ENCODE results near the gene CARNS1. TPM values are rescaled to one million over a fixed set of nuclear protein-coding genes. Genes with fewer than 3 reads are reported as not detected.
"Not testable (repeated sequence)": the region's sequence is repeated elsewhere in the genome, so short reads cannot be mapped to it uniquely, and the experiment has no call there.

The CARNS1 gene
- total and polyA plus RNA-seq, 11 donors, result 0.89 to 33.6 (median 6.2) TPM

GRCh38 chr11:67401495-67402191, 13.8 kb upstream of the CARNS1 start, which contains the start of gene PPP1CA:
Gene PPP1CA (minus strand): TSS chr11:67401858. CDS start chr11:67401782, 76 bp downstream.
- peak; percentile 93 to 95 (median 93) for DNase-seq
- peaks cover 0 to 62% (median 34%) of the 10 kb centered on the region in 12 donors for H3K4me1 ChIP-seq

GRCh38 chr11:67402192-67402839, 13.2 kb upstream of the CARNS1 start:
- DNase-seq, result peak in 1 of 5 donors; percentile 58
- intact Hi-C loops (cut with DNase I), result loop anchor here in 9 of 10 donors (1.0 to 10.0 kb wide), 5 partner anchors 18 to 105 kb away; partner anchors contain the start of genes TMEM134 (in 7 of the 9), CDK2AP2 (in 1 of the 9) and PITPNM1 (in 1 of the 9)
- Histone ChIP-seq H3K4me3 (peak overlapping the region in 10 of 12 donors; percentile 25 to 100 (median 86)), H3K4me1 (peaks cover 0 to 55% (median 30%) of the 10 kb centered on the region in 12 donors), H3K36me3 (peaks cover 0 to 33% (median 23%) of the 10 kb centered on the region in 9 donors), H3K27ac (peak overlapping the region; percentile 91 to 99 (median 97))
- not testable (repeated sequence) for H3K27me3 ChIP-seq, ATAC-seq, H3K9me3 ChIP-seq
- WGBS, 4 donors, result 58 to 64% (median 60%) methylated on average over 19 of the region's 19 CpGs

More at GRCh38 chr11:67401495-67402191, 13.8 kb upstream of the CARNS1 start, which contains the start of gene PPP1CA:
- no peaks in the 10 kb centered on the region for H3K9me3 ChIP-seq
- intact Hi-C loops (cut with DNase I), result loop anchor here (1.0 to 10.0 kb wide), 8 partner anchors 19 to 106 kb away; partner anchors contain the start of genes TMEM134 (in 9 of the 10), CDK2AP2 (in 1 of the 10) and PITPNM1 (in 1 of the 10)
- peak in 10 of 12 donors; percentile 20 to 88 (median 62) for TF ChIP-seq CTCF (IDR thresholded peaks at IDR 0.05)
- TF ChIP-seq POLR2A (IDR thresholded peaks at IDR 0.05), result peak; percentile 33 to 79
- no peaks in the 10 kb centered on the region for H3K27me3 ChIP-seq
- peak within 1 kb of the TSS; percentile 74 to 100 (median 86) for H3K4me3 ChIP-seq
- H3K36me3 ChIP-seq, result peaks cover 0 to 40% (median 30%) of the 10 kb centered on the region in 9 donors
- H3K27ac ChIP-seq, result peak within 1 kb of the TSS; percentile 91 to 99 (median 97)
- 0 to 3% (median 1%) methylated on average over 12 to 73 of the region's 73 CpGs for WGBS, 4 donors
- ATAC-seq, result peak; percentile 70 to 88 (median 86)

DNA sequence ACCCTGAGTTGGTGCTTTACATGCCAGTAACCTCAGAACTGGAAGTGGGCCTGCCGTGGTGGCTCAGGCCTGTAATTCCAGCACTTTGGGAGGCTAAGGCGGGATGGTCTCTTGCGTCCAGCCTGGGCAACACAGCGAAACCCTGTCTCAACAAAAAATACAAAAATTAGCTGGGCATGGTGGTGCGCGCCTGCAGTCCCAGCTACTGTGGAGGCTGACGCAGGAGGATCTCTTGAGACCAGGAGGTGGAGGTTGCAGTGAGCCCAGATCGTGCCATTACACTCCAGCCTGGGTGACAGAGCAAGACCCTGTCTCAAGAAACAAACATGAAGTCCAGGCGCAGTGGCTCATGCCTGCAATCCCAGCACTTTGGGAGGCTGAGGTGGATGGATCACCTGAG, 12.4 kb upstream of the CARNS1 start:
- Histone ChIP-seq H3K4me1 (peaks cover 0 to 49% (median 27%) of the 10 kb centered on the region in 12 donors), H3K27ac (peak overlapping the region in 5 of 12 donors; percentile 3 to 98 (median 51)), H3K36me3 (peaks cover 0 to 26% (median 16%) of the 10 kb centered on the region in 9 donors), H3K4me3 (peak overlapping the region in 1 of 12 donors; percentile 59)
- 93 to 97% (median 96%) methylated on average over 9 of the region's 9 CpGs for WGBS, 4 donors
- not testable (repeated sequence) for DNase-seq, ATAC-seq, H3K9me3 ChIP-seq, H3K27me3 ChIP-seq
- intact Hi-C loops (cut with DNase I), result loop anchor here in 9 of 10 donors (2.0 to 10.0 kb wide), 4 partner anchors 18 to 104 kb away; partner anchors contain the start of genes TMEM134 (in 7 of the 9), CDK2AP2 (in 1 of the 9) and PITPNM1 (in 1 of the 9)

DNA sequence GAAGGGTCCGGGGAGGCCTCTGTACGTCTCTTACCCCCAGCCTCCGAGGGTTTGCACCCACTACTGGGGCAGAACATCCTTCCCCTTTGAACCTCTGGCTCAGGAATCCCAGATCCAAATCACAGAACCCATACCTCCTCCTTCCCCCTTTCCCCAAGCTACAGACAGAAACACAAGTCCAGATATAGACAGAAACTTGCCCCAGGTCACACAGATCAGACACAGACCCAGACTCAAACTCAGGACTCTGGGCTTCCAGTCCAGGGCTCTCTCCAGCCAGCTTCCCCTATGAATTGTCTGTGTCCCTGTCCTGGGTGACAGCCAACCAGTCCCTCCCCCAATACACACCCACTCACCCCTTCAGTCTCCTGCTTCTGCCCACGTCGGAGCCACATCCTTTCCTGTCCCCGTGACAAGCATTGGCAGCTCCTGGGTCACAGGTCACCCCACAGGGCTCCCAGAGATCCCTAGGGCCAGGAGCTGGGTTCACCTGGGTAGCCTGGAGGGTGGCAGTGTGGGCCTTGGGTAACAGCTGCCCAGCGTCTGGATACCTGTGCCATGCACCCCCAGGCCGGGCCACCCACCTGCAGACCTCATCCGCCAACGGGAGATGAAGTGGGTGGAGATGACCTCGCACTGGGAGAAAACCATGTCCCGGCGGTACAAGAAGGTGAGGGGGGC, 10.8 kb upstream of the CARNS1 start:
- peaks cover 0 to 52% (median 22%) of the 10 kb centered on the region in 12 donors for H3K4me1 ChIP-seq
- WGBS, 4 donors, result 73 to 83% (median 78%) methylated on average over 13 of the region's 13 CpGs
- no peaks in the 10 kb centered on the region for H3K9me3 ChIP-seq
- H3K36me3 ChIP-seq, result peaks cover 0 to 10% (median under 1%) of the 10 kb centered on the region in 9 donors
- TF ChIP-seq CTCF (IDR thresholded peaks at IDR 0.05) (no peak), POLR2A (IDR thresholded peaks at IDR 0.05) (no peak)
- DNase-seq (peak in 1 of 5 donors; percentile 67), ATAC-seq (no peak)
- H3K4me3 ChIP-seq, result peak overlapping the region in 4 of 12 donors; percentile 6 to 59 (median 39)
- peak overlapping the region in 2 of 12 donors; percentile 59 to 91 for H3K27ac ChIP-seq
- peaks cover 0 to 9% (median 0%) of the 10 kb centered on the region in 9 donors for H3K27me3 ChIP-seq
- intact Hi-C loops (cut with DNase I), result loop anchor here in 8 of 10 donors (5.0 to 10.0 kb wide), 3 partner anchors 60 to 103 kb away; partner anchors contain the start of genes TMEM134 (in 7 of the 8), CDK2AP2 (in 1 of the 8) and PITPNM1 (in 1 of the 8)
